GM18519 (cell line): ENCODE results near the gene CDCA3.
"Not testable (repeated sequence)": the region's sequence is repeated elsewhere in the genome, so short reads cannot be mapped to it uniquely, and the experiment has no call there.

Experiments used
- ATAC-seq: cut with Tn5 transposase; IDR thresholded peaks from one replicate; pipeline ENCODE4 v1.9.1; 2021; ENCODE audit warnings: mild to moderate bottlenecking, moderate library complexity; ENCODE audit not compliant: unreplicated experiment, low FRiP score

The CDCA3 gene

GRCh38 chr12:6873094-6874014 is 22.3 kb upstream of the CDCA3 start, which contains the start of gene SPSB2:
SPSB2 (minus strand) TSS chr12:6873303; CDS start chr12:6872901, 402 bp downstream.
- peak; percentile 62 for ATAC-seq

- ATAC-seq = no peak
Observed at GRCh38 chr12:6872073-6873048, 21.3 kb upstream of the CDCA3 start.

- ATAC-seq = no peak
Observed at GRCh38 chr12:6871052-6871957, 20.2 kb upstream of the CDCA3 start.

GRCh38 chr12:6870304-6870703 is 19.2 kb upstream of the CDCA3 start:
- ATAC-seq = not testable (repeated sequence)

GRCh38 chr12:6869049-6870021 is 18.2 kb upstream of the CDCA3 start:
- ATAC-seq = no peak

GRCh38 chr12:6868211-6869048 is 17.3 kb upstream of the CDCA3 start:
- no peak for ATAC-seq

- peak; percentile 28 for ATAC-seq
Observed at GRCh38 chr12:6867413-6868210, 16.5 kb upstream of the CDCA3 start, which contains the start of gene TPI1. TPI1 (plus strand) TSS chr12:6867531; CDS start chr12:6867567, 36 bp downstream.

- ATAC-seq = no peak
Observed at GRCh38 chr12:6866920-6867412, 15.9 kb upstream of the CDCA3 start.

- no peak for ATAC-seq
Observed at GRCh38 chr12:6866163-6866919, 15.3 kb upstream of the CDCA3 start.

GRCh38 chr12:6865307-6865706 is 14.2 kb upstream of the CDCA3 start:
- ATAC-seq = not testable (repeated sequence)

- no peak for ATAC-seq
Observed at GRCh38 chr12:6863586-6864321, 12.7 kb upstream of the CDCA3 start.

GRCh38 chr12:6863033-6863432 is 11.9 kb upstream of the CDCA3 start:
- no peak for ATAC-seq

- ATAC-seq = no peak
Observed at GRCh38 chr12:6861391-6861790, 10.3 kb upstream of the CDCA3 start.

- no peak for ATAC-seq
Observed at GRCh38 chr12:6860942-6861341, 9.9 kb upstream of the CDCA3 start.

- no peak for ATAC-seq
Observed at GRCh38 chr12:6860116-6860515, 9.0 kb upstream of the CDCA3 start.
